GM19324 (cell line): ENCODE results near the gene WDR6.
A peak's percentile ranks its signal among the peaks of the same experiment; 100 is the strongest.

Experiments used
- ATAC-seq: cut with Tn5 transposase; IDR thresholded peaks from one replicate; pipeline ENCODE4 v1.9.1; 2021; ENCODE audit warnings: mild to moderate bottlenecking, moderate library complexity; ENCODE audit not compliant: unreplicated experiment, low FRiP score

Gene WDR6

GRCh38 chr3:49007068-49007770 is at the start of gene WDR6:
WDR6 (plus strand) TSS chr3:49007391; CDS start chr3:49007432, 41 bp downstream.
- peak; percentile 90 for ATAC-seq

GRCh38 chr3:48960841-48961413 is 46.3 kb upstream of the WDR6 start:
- ATAC-seq, result no peak

DNA sequence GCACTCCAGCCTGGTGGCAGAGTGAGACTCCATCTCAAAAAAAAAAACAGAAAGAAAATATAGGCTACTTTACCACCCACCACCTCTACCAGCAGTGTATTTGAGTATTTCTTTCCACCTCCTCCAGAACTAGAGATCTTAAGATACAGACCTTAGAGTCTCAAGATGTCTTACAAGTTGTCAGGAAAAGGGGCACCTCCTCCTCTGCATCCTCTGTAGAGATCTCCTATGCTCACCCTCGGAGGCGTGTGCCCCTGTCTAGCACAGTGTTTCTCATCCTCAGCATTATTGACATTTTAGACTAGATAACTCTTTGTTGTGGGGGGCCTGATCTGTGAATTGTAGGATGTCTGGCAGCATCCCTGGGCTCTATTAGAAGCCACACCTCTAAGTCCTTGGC is 44.9 kb upstream of the WDR6 start:
- ATAC-seq, result no peak

DNA sequence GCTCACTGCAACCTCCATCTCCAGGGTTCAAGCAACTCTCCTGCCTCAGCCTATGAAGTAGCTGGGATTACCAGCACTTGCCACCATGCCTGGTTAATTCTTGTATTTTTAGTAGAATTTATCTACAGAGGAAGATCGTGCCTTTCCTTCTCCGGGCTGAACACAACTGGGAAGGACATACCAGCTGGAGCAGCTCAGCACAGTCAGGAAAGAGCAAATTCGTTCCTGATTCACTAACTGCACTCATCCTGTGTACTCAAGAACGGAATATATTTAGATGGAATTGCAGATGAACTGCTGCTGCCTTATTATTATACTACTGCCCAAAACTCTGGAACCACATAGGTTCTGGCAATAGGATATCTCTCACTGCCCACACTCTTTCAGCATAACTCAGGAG is 44.3 kb upstream of the WDR6 start:
- no peak for ATAC-seq

DNA sequence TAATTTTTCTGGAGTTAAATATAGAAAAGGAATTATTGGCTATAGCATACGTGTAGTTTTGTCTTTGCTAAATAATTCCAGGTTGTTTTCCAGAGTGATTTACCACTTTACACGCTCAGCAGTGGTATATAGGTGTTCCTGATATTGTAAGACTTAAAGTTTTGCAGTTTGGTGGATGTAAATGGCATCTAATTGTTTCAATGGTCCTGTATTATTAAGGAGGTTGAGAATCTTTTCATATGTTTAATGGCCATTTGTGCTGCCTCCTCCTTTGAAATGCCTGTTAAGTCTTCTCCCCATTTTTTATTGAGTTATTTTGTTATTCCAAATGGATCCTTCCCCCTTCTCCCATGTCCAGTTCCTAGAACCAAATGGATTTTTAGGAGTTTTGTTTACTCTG is 43.6 kb upstream of the WDR6 start:
- ATAC-seq, result no peak

DNA sequence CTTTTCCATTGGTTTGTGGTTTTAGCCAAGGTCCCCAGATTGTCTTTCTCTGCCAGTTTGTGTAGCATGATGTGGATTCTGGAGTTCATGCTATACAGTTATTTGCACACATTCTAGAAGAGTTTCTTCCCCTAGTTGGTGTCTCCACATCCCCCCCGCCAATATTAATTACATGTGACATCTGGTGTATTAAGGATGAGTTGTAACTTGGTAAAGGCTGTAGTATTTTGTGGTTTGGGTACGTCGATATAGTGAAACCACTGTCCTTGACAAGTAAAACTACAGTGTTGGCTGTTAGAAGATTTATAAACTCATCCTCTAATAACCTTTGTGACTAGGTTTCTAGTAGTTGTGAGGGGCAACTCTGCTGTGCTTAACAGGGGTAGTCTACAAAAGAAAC is 40.8 kb upstream of the WDR6 start:
- ATAC-seq, result no peak

DNA sequence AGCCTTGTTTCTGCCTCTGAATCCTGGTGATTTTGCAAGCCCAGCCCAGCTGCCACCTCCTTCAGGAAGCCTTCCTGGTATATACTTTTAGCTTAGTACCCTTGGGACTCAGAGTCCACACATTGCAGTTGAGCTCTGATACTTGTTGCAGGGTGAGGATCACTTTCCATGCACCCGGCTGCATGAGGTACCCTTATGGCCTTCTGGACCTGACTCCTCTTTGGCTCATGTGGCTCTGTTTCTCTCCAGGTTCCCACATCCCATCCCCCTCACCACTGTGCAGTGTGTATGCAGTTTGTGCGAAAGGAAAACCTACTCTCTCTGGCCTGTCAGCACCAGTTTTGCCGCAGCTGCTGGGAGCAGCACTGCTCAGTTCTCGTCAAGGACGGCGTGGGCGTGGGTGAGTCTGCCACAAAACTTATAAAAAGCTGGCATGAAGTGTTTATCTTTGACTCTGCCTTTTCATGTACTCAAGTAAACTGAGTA is 40.3 kb upstream of the WDR6 start:
- no peak for ATAC-seq

GRCh38 chr3:48970586-48970985 is 36.6 kb upstream of the WDR6 start:
- ATAC-seq, result no peak

GRCh38 chr3:48974076-48974864 is 32.9 kb upstream of the WDR6 start:
- ATAC-seq, result no peak

DNA sequence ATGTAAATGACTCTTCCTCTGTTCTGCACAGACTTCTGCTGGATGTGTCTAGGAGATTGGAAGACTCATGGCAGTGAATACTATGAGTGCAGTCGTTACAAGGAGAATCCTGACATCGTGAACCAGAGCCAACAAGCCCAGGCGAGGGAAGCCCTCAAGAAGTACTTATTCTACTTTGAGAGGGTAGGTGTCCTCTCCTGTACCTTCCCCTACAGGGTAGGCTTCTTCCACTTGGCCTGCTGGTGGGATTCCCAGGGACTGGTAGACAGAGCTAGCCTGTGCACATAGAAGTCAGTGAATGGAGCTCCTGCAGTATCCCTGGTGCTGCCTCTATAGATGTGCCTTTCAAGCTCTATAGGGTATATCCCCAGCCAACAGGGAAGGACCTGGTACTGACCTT is 27.7 kb upstream of the WDR6 start:
- ATAC-seq, result no peak

GRCh38 chr3:48980295-48980694 is 26.9 kb upstream of the WDR6 start:
- ATAC-seq, result no peak

GRCh38 chr3:48982016-48982415 is 25.2 kb upstream of the WDR6 start:
- ATAC-seq, result no peak

DNA sequence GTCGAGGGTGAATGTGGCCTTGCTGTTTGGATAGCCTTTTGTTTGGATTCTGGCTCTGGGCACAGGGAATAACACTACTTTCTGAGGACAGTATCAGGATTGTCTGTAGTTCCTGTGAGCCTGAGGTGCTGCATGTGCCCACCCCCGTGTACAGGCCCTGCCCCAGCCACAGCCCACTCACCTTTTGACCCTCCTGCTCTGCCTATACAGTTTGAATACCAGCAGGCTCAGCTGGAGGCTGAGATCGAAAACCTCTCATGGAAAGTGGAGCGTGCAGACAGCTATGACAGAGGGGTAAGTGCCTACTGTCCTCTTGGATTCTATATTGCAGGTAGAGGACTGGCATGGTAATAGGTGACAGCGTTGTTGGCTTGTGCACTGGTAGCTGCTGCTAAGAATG is 24.5 kb upstream of the WDR6 start:
- ATAC-seq, result no peak

GRCh38 chr3:48983096-48983495 is 24.1 kb upstream of the WDR6 start:
- ATAC-seq, result no peak

DNA sequence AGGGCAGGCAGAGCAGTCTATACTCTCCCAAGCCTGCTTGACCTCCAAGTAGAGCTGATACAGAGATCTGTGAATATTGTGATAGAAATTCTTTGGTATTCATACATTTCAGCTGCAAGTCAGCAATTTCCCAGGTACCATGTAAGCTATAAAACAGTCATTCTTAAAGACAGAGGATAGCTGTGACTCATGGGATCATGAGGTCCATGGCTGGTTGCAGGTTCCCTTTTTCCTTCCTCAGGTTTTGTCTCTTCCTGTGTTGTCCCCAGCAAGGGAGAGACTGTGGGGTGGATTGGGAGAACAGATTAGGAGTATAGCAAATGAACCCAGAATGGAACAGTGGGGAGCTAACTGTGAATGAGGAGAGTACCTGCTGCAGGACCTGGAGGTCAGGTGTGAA is 22.5 kb upstream of the WDR6 start:
- no peak for ATAC-seq

DNA sequence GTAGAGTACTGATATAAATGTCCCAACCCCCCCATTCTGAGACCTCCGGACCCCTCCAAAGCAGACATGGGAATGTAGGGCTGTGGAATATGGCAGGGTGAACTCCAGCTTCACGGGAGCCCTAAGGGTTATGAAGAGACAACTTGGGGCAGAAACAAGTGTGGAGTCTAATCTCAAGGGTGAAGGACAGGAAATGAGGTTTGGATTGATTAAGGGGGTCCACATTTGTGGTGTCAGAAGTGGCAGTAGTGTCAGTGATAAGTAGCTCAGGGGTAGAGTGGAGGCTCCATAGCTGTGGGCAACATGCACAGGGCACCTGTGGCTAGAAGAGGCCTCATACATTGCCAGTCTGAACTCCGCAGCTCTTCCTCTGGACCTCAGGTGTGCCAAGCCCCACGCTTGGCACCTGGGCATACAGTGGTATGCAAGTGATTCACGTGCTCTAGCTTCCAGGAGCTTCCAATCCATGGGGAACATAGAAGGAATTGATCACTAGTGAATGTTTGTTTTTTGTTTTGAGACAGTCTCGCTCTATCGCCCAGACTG is 21.3 kb upstream of the WDR6 start:
- no peak for ATAC-seq

GRCh38 chr3:48989126-48989795 is 17.9 kb upstream of the WDR6 start:
- no peak for ATAC-seq

GRCh38 chr3:48989796-48990635 is 17.2 kb upstream of the WDR6 start, which contains the start of gene P4HTM:
P4HTM (plus strand) TSS chr3:48990241; CDS start chr3:48990257, 16 bp downstream.
- ATAC-seq, result peak; percentile 62

GRCh38 chr3:48990636-48991469 is 16.3 kb upstream of the WDR6 start:
- peak; percentile 16 for ATAC-seq
